H54 (cell line): Measurements from ENCODE around the gene RAB6B.

Source experiments
- DNase-seq: peaks from one replicate; pipeline ENCODE4 v3.0.0; 2011; ENCODE audit warnings: low spot score, mixed read lengths; ENCODE audit not compliant: insufficient read length
- FAIRE-seq: peaks from 3 replicates; lab custom pipeline; 2011; peaks lifted over from hg19 to GRCh38; lab: Jason Lieb, UNC
- POLR2A ChIP-seq: IDR thresholded peaks from 2 replicates; pipeline ENCODE4 v1.6.1; 2011; ENCODE audit warnings: low read depth, mild to moderate bottlenecking, low read length

The RAB6B gene

DNA sequence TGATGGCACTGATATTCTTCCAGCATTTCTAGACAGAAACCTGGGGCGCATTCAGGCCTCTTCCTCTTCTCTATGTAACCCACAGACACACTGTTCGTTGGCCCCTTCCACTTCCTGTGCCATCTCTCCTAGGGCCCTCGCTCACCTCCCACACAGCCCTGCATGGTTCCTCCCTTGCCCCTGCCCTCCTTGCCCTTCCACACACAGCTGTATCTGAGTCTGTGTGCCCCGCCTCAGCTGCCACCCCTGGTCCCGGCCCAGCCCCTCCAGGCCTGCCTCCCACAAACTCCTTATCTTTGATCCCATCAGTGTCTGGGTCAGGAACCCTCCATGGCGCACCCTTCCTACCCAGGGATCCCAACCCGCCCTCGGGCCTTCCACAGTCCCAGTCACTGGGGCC, 37.9 kb downstream of the RAB6B start:
- no peak for TF ChIP-seq POLR2A
- FAIRE-seq (no peak), DNase-seq (no peak)

DNA sequence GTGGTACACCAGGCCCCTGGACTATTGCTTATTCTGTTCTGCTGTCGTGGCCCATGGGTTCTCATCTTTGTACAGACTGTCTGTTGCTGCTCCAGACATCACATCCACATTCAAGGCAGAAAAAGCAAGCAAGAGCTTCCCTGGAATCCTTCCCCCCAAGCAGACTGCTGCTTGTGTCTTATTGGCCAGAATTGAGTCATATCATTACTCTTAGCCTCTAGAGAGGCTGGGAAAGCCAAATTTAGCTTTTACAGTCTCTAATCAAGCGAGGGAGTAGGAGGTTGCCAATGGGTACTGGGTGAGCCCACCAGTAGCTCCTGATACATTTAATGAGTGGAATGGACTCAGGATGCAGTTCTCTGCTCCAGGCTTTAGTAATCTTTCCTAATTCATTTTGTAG, 39.4 kb downstream of the RAB6B start:
- TF ChIP-seq POLR2A = no peak
- no peak for FAIRE-seq
- no peak for DNase-seq

DNA sequence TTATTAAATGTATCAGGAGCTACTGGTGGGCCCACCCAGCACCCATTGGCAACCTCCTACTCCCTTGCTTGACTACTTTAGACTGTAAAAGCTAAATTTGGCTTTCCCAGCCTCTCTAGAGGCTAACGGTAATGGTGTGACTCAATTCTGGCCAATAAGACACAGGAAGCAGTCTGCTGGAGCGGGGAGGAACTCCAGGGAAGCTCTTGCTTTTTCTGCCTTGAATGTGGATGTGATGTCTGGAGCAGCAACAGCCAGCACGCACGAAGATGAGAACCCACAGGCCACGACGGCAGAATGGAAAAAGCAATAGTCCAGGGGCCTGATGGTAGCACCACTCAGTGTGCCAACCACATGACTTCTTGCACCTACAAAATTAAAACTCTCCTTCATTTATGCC, 39.9 kb downstream of the RAB6B start:
- no peak for TF ChIP-seq POLR2A
- DNase-seq = no peak
- FAIRE-seq = no peak

DNA sequence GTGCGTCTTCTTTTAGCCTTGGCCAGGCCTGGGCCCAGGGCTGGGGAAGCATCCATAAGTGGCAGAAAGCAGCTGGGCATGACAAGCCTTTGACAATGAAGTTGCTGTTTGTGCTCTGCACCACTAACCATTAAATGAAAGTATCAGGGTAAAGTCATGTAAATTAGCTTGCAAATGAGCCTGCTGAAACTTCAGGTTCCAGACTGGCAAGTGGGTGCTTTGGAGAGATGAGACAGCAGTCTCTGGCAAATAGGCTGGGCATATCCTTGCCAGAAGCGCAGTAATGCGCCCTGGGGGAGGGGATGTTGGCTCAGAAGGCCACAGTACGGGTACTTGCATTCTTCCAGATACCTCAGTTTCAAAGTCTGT, 40.7 kb downstream of the RAB6B start:
- TF ChIP-seq POLR2A = no peak
- FAIRE-seq (no peak), DNase-seq (no peak)

DNA sequence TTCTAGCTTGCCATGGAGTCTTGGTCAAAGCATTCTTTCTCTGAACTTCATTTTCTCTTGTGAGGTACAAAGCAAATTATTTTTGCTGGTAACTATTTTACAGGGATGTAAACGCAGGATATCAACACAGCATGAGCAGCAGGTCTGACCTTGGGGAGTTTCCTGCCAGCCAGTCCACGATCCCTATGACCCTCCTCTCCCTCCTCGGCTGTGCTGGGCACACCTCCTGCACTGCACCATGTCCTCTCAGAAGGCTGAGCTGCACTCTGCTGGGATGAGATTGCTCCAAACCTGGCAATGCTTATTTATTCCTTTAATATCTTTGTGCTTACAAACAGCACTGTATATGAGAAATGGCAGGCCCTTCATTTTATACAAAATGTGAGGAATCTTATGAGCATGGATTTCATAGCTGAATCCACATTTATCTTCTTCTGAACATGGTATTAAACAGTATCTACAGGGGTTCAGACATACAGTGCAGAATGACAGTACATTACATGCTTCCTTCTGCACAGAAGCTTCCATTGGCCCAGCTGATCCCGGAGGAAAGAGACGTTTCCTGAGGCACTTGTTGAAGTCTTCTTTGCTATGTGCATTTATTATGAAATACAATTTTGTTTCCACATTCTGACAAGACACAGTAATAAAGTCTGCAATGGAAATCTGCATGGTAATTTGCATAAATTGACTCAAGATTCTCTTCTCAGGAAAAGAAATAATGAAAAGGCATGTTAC, 41.2 kb downstream of the RAB6B start:
- no peak for DNase-seq
- FAIRE-seq = no peak
- TF ChIP-seq POLR2A = no peak

DNA sequence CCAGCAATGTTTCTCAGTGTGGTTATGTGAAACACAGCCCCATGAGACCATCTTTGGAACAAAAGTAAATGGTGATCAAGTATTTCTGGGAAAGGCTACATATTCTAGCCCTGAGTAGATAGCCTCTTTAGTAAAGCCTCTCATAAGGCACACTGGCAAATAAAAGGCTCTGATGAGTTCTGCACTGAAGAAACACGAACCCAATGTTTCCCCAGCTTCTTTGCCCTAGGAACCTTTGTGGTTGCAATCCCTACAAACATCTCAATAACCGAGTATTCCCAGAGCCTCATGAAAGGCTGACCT, 41.8 kb downstream of the RAB6B start:
- DNase-seq (no peak), FAIRE-seq (no peak)
- TF ChIP-seq POLR2A = no peak

DNA sequence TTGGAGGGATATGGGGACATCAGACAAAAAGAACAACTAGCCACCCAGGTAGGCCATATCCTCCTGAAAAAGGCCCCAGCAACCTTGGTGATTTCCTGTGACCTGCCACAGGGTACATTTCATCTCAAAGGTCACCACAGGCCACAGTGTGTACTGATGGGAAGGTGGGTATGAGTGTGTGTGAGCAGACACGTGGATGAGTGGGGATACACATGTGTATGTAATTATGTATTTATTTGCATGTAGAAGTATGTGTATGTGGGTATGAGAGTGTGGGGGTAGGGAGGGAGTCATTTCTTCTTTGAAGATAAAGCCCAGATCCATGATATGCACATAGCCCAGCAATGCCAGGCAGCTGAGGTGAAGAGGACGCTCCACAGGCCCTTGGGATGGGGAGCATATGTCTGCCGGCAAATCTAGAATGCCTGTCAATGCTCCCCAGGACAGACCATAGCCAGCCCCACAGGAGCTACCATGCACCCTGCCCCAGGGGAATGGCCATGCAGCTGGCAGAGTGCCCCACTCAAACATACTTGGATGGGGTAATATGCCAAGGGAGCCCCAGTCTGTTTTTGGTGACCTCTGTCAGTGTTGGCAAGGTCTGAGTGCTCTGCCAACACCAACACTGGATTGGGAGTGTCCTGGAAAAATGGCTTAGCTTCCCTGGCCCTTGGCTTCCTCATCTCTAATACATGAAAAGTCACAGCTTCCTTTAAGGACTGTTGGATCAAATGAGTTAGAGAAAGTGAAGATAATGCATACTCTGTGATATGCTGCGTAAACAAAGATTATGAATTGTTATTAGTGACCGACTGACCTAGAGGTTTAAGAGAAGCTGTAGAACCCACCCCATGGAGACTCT, 42.4 kb downstream of the RAB6B start:
- FAIRE-seq (no peak), DNase-seq (no peak)
- no peak for TF ChIP-seq POLR2A

DNA sequence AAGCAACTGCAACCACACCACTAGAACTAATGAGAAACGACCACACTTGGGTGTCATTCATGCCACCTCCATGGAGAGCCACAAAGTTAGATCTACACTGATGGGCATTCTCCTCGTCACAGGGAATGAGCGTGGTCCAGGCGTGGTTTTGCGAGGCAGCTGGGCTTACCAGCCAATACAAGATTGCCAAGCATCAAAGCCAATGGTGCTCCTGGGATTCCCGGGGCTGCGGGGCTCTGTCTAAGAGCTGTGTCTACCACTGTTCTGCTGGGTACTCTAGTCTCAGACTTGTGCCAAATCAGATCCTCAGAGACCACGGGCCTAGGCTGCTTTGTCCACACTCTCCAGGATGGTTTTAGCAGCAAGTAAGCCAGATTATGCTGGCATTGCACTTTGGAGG, 43.8 kb downstream of the RAB6B start:
- no peak for DNase-seq
- TF ChIP-seq POLR2A = no peak
- FAIRE-seq = no peak

DNA sequence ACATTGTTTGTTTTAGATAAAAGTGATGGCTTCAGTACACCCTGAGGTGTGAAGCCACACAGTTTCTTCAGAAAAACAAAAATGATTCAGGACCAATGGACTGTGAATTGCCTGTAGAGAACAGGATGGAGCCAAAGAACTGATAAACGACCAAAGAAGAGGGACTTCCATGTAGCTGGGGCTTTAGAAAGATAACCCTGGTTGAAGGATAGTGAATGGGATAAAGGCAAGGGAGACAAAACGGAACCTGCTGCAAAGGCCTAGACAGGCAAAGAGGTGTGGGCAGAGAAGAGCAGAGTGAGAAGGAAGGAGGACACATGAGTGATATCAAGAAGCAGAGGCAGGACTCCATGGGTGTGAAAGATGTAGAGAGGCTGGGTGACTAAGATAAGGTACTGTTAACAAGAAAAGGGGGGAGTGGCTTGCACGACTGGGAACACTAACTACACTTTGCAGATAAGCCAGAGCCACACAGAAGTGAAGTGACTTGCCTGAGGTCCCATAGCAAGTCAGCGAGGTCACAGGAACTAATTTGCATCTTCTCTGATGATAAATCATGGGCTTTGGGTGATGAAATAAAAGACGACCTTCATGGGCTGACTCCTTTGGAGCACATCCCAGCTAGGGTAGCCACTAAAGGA, 44.3 kb downstream of the RAB6B start:
- no peak for DNase-seq
- no peak for FAIRE-seq
- TF ChIP-seq POLR2A = no peak

DNA sequence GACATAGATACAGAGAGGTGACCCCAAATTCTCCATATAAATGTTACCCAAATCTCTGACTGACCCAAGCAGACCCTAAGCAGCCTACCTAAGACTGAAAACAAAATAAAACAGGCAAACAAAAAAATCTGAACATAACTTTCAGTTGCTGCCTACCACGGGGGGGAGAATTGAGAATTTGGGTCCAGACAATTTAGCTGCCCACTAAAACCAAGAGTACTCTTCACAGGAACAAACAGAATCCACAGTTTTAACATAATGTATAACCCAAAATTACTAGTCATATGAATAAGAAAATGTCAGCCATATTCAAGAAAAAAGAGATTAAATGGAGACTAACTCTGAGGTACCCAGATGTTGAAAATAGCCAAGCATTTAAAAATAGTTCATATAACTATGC, 45.6 kb downstream of the RAB6B start:
- FAIRE-seq = no peak
- TF ChIP-seq POLR2A = no peak
- DNase-seq = no peak

DNA sequence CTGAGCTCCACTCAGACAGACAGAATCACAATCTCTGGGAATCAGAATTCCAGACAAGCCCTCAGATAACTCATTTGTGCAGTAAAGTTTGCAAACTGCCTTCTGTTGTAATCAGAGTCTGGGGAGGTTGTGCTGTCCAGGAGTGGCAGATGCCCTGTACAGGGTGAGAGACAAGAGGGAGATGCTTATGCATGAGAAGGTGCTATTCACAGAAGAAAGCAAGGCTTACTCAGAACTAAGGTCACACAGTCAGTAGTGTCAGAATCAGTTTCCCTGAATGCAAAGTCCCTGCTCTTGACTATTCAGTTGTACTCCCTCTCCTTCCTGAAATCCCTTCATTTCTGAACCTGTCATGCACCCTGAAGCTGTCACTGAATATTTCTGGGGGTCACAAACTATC, 46.3 kb downstream of the RAB6B start:
- FAIRE-seq (no peak), DNase-seq (no peak)
- TF ChIP-seq POLR2A = no peak

DNA sequence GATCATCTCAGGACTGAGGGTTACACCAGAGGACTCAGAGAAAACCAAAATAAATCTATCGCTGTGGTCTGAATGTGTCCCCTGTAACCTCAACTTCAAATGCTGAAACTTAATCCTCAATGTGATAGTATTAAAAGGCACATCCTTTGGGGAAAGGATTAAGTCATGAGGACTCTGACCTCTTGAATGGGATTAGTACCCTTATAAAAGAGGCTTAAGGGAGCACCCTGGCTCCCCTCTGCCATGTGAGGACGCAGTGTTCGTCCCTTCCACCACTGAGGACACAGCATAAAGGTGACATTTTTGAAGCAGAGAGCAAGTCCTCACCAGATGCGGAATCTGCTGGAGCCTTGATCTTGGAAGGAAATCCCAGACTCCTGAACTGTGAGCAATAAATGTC, 50.6 kb downstream of the RAB6B start:
- TF ChIP-seq POLR2A = no peak
- DNase-seq = no peak
- no peak for FAIRE-seq

DNA sequence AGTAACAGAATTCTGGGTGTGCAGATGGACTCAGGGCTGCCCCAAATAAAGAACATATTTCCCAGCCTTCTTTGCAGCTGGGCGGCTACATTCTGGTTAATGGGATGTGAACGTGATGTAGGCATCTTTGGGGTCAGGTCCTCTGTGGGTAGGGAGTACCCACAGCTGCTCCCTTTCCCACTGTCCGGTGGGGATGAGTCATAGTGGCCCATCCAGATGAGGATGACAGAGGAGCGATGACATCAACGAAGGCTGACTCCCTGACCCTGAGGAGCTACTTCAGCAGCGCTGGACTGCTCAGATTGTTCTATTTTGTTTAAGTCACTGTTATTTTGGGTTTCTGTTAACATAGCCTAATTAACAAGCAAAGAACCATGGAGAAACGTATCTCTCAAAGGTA, 52.0 kb downstream of the RAB6B start:
- TF ChIP-seq POLR2A = no peak
- FAIRE-seq (no peak), DNase-seq (no peak)

DNA sequence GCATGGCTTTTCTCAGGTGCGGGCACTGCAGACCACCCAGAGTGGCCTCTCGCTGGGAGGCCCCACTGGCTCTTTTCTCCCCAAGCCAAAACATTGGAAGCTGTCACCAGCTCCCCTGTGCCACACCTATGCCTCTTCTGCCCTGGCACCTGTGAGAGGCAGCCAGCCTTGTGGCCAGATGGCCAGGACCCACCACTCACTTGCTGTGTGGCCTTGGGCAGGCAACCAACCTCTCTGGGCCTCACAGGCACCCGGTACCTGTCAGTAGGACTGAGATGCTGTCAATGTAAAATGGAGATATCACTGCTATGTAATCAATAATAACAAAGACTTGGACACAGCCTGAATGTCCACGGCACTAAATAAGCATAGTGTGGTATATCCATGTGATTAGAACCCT, 53.5 kb downstream of the RAB6B start:
- FAIRE-seq (no peak), DNase-seq (no peak)
- TF ChIP-seq POLR2A = no peak
